HEK293T (cell line): ENCODE measurements around the gene JCAD.

Experiments
- CTCF ChIA-PET: fragments of 350-600 bp; formaldehyde crosslinking; extraction: SDS; loops from one replicate; lab custom pipeline; 2021; ENCODE audit warnings: antibody characterized with exemption, inconsistent platforms; lab: Yijun Ruan, JAX
- POLR2A ChIA-PET: fragments of 350-600 bp; formaldehyde crosslinking; extraction: SDS; loops from one replicate; lab custom pipeline; 2020; ENCODE audit warnings: antibody characterized with exemption, inconsistent platforms; lab: Yijun Ruan, JAX
- DNase-seq: peaks from one replicate; pipeline ENCODE4 v3.0.0; 2012; ENCODE audit warnings: mixed read lengths; ENCODE audit errors: extremely low spot score
- ARNT ChIP-seq: fragments of 450-650 bp; IDR thresholded peaks from 2 replicates; pipeline ENCODE4 v1.6.1; 2017; ENCODE audit warnings: mild to moderate bottlenecking
- BHLHE40 ChIP-seq: fragments of 450-650 bp; IDR thresholded peaks from 2 replicates; pipeline ENCODE4 v1.6.1; 2016; ENCODE audit warnings: mild to moderate bottlenecking, moderate library complexity, borderline replicate concordance
- CTBP1 ChIP-seq: fragments of 450-650 bp; IDR thresholded peaks from 2 replicates; pipeline ENCODE4 v1.6.1; 2016; ENCODE audit warnings: borderline replicate concordance
- ELF4 ChIP-seq: fragments of 450-650 bp; IDR thresholded peaks from 2 replicates; pipeline ENCODE4 v1.6.1; 2017; ENCODE audit warnings: antibody characterized with exemption
- FOXA1 ChIP-seq: fragments of 450-650 bp; IDR thresholded peaks from 2 replicates; pipeline ENCODE4 v1.6.1; 2016; ENCODE audit warnings: mild to moderate bottlenecking
- FOXK2 ChIP-seq: fragments of 450-650 bp; IDR thresholded peaks from 2 replicates; pipeline ENCODE4 v1.6.1; 2016; ENCODE audit warnings: mild to moderate bottlenecking
- FOXM1 ChIP-seq: fragments of 450-650 bp; IDR thresholded peaks from 2 replicates; pipeline ENCODE4 v1.6.1; 2017; ENCODE audit warnings: mild to moderate bottlenecking, borderline replicate concordance
- HDGF ChIP-seq: fragments of 450-650 bp; IDR thresholded peaks from 2 replicates; pipeline ENCODE4 v1.6.1; 2017; ENCODE audit warnings: antibody characterized with exemption, borderline replicate concordance
- L3MBTL2 ChIP-seq: fragments of 450-650 bp; conservative IDR thresholded peaks from 2 replicates; pipeline ENCODE4 v1.6.1; 2016; ENCODE audit warnings: mild to moderate bottlenecking
- LEF1 ChIP-seq: fragments of 450-650 bp; IDR thresholded peaks from 2 replicates; pipeline ENCODE4 v1.6.1; 2017; ENCODE audit warnings: mild to moderate bottlenecking, borderline replicate concordance
- NFRKB ChIP-seq: fragments of 450-650 bp; IDR thresholded peaks from 2 replicates; pipeline ENCODE4 v1.6.1; 2016; ENCODE audit warnings: mild to moderate bottlenecking, moderate library complexity
- SP1 ChIP-seq: fragments of 450-650 bp; IDR thresholded peaks from 2 replicates; pipeline ENCODE4 v1.6.1; 2017
- SUZ12 ChIP-seq: fragments of 450-650 bp; IDR thresholded peaks from 2 replicates; pipeline ENCODE4 v1.6.1; 2016; ENCODE audit warnings: mild to moderate bottlenecking
- TARDBP ChIP-seq: fragments of 450-650 bp; IDR thresholded peaks from 2 replicates; pipeline ENCODE4 v1.6.1; 2016
- ZNF384 ChIP-seq: fragments of 450-650 bp; IDR thresholded peaks from 2 replicates; pipeline ENCODE4 v1.6.1; 2016
- TF ChIP-seq, protein P1 (sequence below): fragments of 450-650 bp; IDR thresholded peaks from 2 replicates; pipeline ENCODE4 v1.6.1; 2016

JCAD gene

DNA sequence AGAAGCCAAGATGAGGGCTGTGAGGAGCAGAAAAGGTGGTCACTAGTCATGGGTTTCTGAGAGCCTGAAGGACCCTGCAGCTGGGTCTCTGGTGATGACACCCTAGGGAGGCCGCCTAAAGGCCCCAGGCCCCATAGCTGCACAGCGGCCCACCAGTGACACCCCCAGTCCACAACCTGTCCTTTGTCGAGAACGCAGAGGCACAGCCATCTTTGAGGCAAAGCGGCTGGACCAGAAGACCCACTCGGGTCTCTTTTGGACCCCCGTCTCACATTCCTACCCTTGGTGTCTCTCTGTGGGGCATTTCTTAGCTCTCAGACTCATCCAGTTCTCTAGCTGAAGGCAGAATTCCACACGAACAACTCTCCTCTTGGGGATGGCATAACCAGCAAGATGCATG is 18.8 kb downstream of the JCAD start:
- ChIA-PET CTCF (no interaction called here), POLR2A (no interaction called here)
- no peak for DNase-seq
- TF ChIP-seq, protein P1, sequence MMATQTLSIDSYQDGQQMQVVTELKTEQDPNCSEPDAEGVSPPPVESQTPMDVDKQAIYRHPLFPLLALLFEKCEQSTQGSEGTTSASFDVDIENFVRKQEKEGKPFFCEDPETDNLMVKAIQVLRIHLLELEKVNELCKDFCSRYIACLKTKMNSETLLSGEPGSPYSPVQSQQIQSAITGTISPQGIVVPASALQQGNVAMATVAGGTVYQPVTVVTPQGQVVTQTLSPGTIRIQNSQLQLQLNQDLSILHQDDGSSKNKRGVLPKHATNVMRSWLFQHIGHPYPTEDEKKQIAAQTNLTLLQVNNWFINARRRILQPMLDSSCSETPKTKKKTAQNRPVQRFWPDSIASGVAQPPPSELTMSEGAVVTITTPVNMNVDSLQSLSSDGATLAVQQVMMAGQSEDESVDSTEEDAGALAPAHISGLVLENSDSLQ: no peak
- TF ChIP-seq SP1 (no peak), BHLHE40 (no peak), TARDBP (no peak), FOXA1 (no peak), FOXM1 (no peak), ELF4 (no peak), ARNT (no peak), L3MBTL2 (no peak), ZNF384 (no peak)

DNA sequence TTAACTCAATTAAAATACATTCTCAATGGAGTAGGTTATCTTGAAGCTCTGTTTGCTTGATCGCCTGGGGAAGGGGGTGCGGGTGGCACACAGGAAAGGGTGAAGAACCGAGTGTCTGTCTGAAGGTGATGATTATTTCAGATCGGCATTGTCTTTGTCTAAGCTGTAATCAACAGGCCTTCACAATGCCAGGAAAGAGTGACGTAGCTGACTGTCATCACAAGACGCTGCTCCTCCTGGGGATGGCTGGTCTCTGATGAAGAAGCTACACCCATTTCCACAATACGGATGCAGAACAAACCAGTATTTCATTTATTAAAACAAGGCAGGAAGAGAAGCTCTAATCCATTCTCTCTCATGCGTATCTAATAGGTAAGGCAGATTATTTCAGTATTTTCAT is 19.4 kb downstream of the JCAD start:
- POLR2A ChIA-PET: no interaction called here
- TF ChIP-seq ELF4 (no peak), ZNF384 (no peak), BHLHE40 (no peak), FOXA1 (no peak), NFRKB (no peak), SP1 (no peak), LEF1 (no peak), CTBP1 (no peak), L3MBTL2 (no peak), FOXM1 (no peak)
- TF ChIP-seq, protein P1: no peak
- CTCF ChIA-PET: no interaction called here
- DNase-seq: no peak

DNA sequence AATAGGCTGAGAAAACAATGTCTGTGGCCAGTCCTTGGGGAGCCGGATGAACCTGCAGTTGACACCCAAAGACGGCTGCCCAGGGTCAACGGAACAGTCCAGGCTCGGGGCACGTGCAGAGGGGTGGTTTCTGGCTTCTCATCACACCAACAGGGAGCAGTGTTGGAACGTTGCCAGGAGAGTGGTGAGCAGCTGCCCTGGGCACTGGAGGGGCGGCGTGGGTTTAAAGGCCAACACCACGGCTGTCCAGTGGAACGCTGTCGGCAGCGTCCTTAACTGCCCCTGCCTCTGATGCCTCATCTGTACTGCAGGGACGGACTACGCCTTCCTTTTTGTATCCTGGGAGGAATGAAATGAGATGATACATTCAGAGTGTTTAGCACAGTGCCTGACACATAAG is 19.8 kb downstream of the JCAD start:
- DNase-seq: no peak
- TF ChIP-seq ARNT: no peak
- no peak for TF ChIP-seq L3MBTL2
- no peak for TF ChIP-seq CTBP1
- no peak for TF ChIP-seq ZNF384
- no peak for TF ChIP-seq NFRKB
- TF ChIP-seq ELF4: no peak
- TF ChIP-seq HDGF: no peak
- no peak for TF ChIP-seq LEF1
- no peak for TF ChIP-seq FOXA1
- TF ChIP-seq SP1: no peak
- no peak for TF ChIP-seq SUZ12
- ChIA-PET CTCF (no interaction called here), POLR2A (no interaction called here)

DNA sequence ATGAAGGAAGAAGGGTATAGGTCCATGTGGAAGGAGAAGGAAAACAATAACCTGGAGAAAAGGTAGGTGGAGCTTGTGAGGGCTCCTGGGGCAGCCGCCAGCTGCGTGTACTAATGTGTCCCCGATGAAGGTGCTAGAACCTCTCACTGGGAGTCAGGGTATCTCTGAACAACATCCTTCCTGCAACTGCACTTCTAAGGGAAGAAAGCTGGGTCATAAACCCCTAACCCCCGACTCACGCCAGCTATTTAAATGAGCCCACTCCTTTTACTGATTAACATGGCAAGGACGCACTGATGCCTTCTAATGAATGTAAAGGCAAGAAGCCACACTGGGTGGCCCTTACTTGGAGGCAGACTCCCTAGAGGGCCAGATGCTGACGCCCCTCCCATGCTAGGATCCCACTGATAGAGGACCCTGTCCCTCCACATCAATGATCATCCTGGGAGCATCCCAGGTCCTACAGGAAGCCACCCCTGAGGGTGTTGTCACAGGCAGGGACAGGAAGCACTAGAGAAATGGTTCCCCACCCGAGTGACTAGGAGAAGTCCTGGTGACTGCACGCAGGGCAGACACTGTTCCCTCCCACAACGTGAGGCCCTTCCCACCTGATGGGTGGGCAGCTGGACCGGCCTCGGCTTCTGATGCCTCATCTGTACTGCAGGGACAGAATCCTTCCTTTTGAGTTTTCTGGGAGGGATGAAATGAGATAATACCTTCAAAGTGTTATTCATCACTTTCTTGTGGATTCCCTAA is 20.4 kb downstream of the JCAD start:
- DNase-seq: no peak
- ChIA-PET CTCF (no interaction called here), POLR2A (no interaction called here)
- no peak for TF ChIP-seq BHLHE40
- no peak for TF ChIP-seq HDGF
- TF ChIP-seq LEF1: no peak
- TF ChIP-seq CTBP1: no peak
- no peak for TF ChIP-seq SP1
- TF ChIP-seq L3MBTL2: no peak
- TF ChIP-seq TARDBP: no peak
- no peak for TF ChIP-seq FOXM1
- TF ChIP-seq FOXA1: no peak
- TF ChIP-seq ELF4: no peak
- TF ChIP-seq ZNF384: no peak
- no peak for TF ChIP-seq ARNT
- TF ChIP-seq SUZ12: no peak
- no peak for TF ChIP-seq NFRKB
- TF ChIP-seq FOXK2: no peak

DNA sequence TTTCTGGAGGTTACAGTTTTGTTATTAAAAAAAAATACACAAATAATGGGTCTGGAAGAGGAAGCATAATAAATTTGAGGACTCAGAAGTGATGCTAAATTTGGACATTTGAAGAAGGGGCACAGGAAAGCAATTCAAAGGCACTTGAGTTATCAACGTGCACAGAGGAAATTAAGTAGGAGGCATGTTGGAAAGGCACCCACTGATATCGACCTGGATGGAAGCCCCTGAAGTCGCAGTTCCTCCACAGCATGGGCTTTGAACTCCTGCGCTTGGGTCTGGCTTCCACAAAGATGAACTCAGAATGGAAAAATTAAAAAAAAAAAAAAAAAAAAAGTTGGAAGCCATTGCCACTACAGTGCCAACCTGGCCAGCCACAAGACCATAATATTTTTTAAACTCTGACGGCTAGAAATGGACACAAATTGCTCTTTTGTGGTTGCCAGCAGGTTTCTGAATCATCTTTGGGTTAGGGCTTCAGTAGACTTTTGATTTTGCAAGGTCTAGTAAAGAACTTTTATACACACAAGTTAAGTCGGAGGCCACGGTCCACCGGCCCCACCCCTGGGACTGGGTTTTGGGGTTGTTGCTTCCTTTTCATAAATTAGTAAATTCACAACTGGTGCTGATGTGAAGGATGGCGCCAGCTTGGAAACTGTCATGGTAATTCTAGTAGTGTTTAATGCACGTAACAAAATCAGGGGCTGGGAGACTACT is 21.6 kb downstream of the JCAD start:
- CTCF ChIA-PET: no interaction called here
- TF ChIP-seq, protein P1: no peak
- no peak for TF ChIP-seq NFRKB
- no peak for TF ChIP-seq SP1
- TF ChIP-seq TARDBP: no peak
- no peak for TF ChIP-seq ELF4
- TF ChIP-seq L3MBTL2: no peak
- TF ChIP-seq FOXK2: no peak
- no peak for TF ChIP-seq SUZ12
- TF ChIP-seq FOXM1: no peak
- POLR2A ChIA-PET: no interaction called here
- DNase-seq: no peak

DNA sequence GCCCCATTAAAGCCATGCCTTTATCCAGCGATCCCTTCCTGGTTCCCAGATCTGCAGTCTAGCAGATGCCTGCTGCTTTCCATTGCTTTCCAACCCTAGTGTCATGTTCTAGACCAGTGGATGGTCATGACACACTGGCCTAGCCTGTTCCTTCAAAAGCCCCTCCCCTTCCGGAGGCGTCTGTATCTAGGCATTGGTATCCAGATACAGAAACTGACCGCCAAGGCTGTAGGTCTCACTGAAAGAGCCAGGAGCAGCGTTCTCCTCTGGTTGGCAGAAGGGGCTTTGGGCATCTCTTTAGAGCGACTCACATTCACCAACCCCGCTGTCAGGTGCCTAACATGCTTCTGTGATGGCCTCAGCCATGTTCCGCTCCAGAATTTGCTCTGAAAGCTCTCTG is 22.6 kb downstream of the JCAD start:
- DNase-seq: no peak
- TF ChIP-seq ZNF384: no peak
- TF ChIP-seq FOXK2: no peak
- no peak for TF ChIP-seq L3MBTL2
- TF ChIP-seq LEF1: no peak
- TF ChIP-seq BHLHE40: no peak
- no peak for TF ChIP-seq FOXM1
- no peak for TF ChIP-seq SUZ12
- TF ChIP-seq CTBP1: no peak
- TF ChIP-seq, protein P1: no peak
- TF ChIP-seq ELF4: no peak
- POLR2A ChIA-PET: no interaction called here
- CTCF ChIA-PET: no interaction called here
